HG03175 (cell line): Measurements from ENCODE around the gene SCARB1.

Experiments used
- ATAC-seq: cut with Tn5 transposase; IDR thresholded peaks from one replicate; pipeline ENCODE4 v1.9.1; 2021; ENCODE audit warnings: mild to moderate bottlenecking, moderate library complexity; ENCODE audit not compliant: unreplicated experiment

The SCARB1 gene

GRCh38 chr12:124804011-124804621 is 59.5 kb downstream of the SCARB1 start:
- ATAC-seq = no peak

GRCh38 chr12:124802361-124802760 is 61.3 kb downstream of the SCARB1 start:
- no peak for ATAC-seq

GRCh38 chr12:124800506-124800905 is 63.2 kb downstream of the SCARB1 start:
- no peak for ATAC-seq

- no peak for ATAC-seq
These were observed 66.3 kb downstream of the SCARB1 start for GRCh38 chr12:124797321-124797720.

GRCh38 chr12:124796303-124796960 is 67.2 kb downstream of the SCARB1 start:
- ATAC-seq = no peak

GRCh38 chr12:124795081-124795948 is 68.3 kb downstream of the SCARB1 start:
- no peak for ATAC-seq

GRCh38 chr12:124792961-124793441 is 70.7 kb downstream of the SCARB1 start:
- ATAC-seq = no peak

GRCh38 chr12:124792156-124792555 is 71.5 kb downstream of the SCARB1 start:
- no peak for ATAC-seq

- ATAC-seq = no peak
These were observed 72.8 kb downstream of the SCARB1 start for GRCh38 chr12:124790650-124791400.

- ATAC-seq = no peak
These were observed 74.6 kb downstream of the SCARB1 start for GRCh38 chr12:124788936-124789555.

- no peak for ATAC-seq
These were observed 77.4 kb downstream of the SCARB1 start for GRCh38 chr12:124786061-124786964.

GRCh38 chr12:124784871-124785572 is 78.6 kb downstream of the SCARB1 start:
- ATAC-seq = no peak

- no peak for ATAC-seq
These were observed 80.6 kb downstream of the SCARB1 start for GRCh38 chr12:124783087-124783486.

- no peak for ATAC-seq
These were observed 81.5 kb downstream of the SCARB1 start for GRCh38 chr12:124782132-124782531.

- ATAC-seq = no peak
These were observed 82.6 kb downstream of the SCARB1 start for GRCh38 chr12:124780752-124781685.

GRCh38 chr12:124780336-124780735 is 83.3 kb downstream of the SCARB1 start:
- ATAC-seq = no peak
